Measurements from ENCODE around the gene HSD17B2.
"Not testable (repeated sequence)": the region's sequence is repeated elsewhere in the genome, so short reads cannot be mapped to it uniquely, and the experiment has no call there.

Gene HSD17B2

DNA sequence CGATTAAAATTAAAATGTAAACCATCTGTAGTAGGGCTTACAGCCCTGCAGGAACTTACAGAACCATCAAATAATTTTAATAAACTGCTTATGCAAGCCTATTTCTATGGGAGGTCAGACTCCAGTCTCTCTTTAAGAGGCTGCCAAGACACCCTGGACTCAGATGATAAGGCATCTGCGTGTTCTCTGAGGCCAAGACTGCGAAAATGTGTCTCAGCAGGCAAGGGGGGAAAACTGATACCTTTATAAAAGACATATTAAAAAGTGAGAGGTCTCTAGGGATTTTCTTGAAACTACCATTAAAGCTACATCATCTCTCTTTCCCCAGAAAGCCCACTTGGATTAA, 102.7 kb downstream of the HSD17B2 start:
- DNase-seq: no peak

DNA sequence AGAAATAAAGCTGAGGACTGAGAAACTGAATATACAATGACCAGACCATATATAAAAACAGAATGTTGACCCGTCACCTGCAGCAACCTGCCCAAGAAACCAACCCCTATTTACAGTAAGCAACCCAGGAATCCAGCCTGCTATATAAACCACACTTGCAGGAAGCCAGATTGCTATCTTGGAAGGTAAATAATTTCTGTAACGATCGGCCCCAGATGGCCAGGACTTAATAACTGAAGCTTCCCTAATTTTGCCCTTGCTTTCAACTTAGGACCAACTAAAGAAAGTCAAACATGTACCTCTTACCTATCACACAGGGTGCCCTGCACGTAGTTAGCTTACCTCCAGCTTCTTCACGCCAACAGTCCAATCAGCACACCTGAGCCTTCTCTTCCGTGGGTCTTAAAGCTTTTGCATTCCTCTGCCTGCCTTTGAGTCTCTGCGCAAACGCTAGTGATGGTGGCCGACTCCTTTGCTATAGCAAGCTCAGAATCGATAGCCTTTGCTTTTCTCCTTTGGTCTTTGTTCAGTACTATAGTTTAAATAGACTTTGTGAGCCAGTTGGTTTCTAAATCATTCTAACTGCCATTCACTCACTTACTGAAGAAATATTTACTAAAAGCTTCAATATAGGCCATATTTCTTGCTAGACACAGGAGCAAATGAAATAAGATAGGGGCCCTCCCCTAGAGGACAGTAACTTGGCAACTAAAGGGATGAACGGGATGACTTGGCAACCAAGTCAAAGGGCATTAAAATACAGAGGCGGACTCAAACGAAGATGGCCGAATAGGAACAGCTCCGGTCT, 103.6 kb downstream of the HSD17B2 start:
- no peak for DNase-seq

DNA sequence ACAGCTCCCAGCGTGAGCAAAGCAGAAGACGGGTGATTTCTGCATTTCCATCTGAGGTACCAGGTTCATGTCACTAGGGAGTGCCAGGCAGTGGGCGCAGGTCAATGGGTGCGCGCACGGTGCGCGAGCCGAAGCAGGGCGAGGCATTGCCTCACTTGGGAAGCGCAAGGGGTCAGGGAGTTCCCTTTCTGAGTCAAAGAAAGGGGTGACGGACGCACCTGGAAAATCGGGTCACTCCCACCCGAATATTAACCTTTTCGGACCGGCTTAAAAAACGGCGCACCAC, 104.2 kb downstream of the HSD17B2 start:
- DNase-seq: not testable (repeated sequence)

DNA sequence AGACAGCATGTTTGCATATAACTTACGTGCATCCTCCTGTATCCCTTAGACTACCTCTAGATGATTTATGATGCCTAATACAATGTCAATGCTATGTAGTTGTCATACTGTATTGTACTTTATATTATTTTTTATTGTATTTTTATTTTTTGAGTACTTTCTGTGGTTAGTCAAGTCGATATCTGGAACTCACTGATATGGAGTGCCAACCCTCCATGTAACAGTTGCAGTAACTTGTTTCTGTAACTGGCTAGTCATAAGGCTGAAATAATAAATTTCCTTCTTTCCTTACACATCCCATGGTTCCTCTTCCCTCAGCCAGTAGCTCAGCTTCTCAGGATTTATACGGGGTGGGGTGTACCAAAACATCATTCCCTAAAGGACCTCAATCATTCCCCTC, 111.5 kb downstream of the HSD17B2 start:
- DNase-seq: no peak

DNA sequence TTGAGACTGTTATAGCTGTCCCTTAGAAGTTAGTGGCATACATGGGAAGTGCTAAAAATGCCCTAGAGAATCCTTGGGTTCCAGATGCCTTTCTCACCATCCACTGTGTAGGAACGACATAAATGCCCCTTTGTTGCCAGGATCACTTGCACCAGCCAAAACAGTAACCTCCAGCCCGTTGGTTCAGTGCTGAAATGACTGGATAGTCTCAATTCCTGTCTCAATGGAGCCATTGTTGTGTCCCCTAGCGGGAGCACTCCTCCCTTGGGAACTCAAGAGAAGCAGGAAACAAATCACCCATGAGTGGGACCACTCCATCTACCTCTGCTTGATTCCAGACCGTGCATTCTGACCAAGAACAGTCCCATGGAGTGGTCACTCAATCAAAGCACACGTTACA, 111.9 kb downstream of the HSD17B2 start:
- DNase-seq: no peak

DNA sequence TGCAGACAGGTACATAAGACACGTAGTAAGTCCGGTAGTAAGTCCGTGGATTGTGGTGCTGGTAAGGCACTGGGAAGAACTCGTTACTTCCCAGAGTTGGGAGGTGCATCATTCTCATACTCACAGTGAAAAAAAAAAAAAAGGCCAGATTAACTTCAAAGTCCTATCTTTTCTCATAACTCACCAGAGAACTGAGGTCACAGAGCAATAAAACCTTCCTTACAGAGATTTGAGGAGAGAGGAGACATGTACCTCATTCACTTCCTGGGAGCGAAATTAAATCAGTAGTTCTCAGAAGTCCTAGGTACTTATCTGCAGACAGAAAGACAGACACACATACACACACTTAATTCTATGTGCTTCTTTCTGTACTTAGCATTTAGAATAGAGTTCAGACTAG, 112.5 kb downstream of the HSD17B2 start:
- no peak for DNase-seq

Data from Kasumi-1 (cell line).